Liver (tissue), 3 donors: ENCODE data around the gene VSIG10L.

Source experiments
- JUND ChIP-seq, 2 donors: IDR thresholded peaks; 2 replicates each; pipeline ENCODE4 v1.6.1; 2016; ENCODE audit warnings: antibody characterized with exemption in 2 of 2
- MAX ChIP-seq: IDR thresholded peaks from 2 replicates; pipeline ENCODE4 v1.6.1; 2016; ENCODE audit warnings: antibody characterized with exemption
- REST ChIP-seq: IDR thresholded peaks from 2 replicates; pipeline ENCODE4 v1.6.1; 2016; ENCODE audit warnings: antibody characterized with exemption, mild to moderate bottlenecking
- SP1 ChIP-seq: IDR thresholded peaks from 2 replicates; pipeline ENCODE4 v1.6.1; 2018; ENCODE audit warnings: antibody characterized with exemption, mild to moderate bottlenecking
- YY1 ChIP-seq: IDR thresholded peaks from 2 replicates; pipeline ENCODE4 v1.6.1; 2016; ENCODE audit warnings: antibody characterized with exemption, mild to moderate bottlenecking
- ZBTB33 ChIP-seq: IDR thresholded peaks from 2 replicates; pipeline ENCODE4 v1.6.1; 2016; ENCODE audit warnings: antibody characterized with exemption
- TF ChIP-seq, protein P1 (sequence below): fragments of 150-350 bp; IDR thresholded peaks from 2 replicates; pipeline ENCODE4 v1.5.1; 2017; ENCODE audit warnings: improper control_type of control experiment, low read depth, low read length; ENCODE audit not compliant: missing input control
- donor health status: healthy.
- donor health status: healthy.

GRCh38 chr19:51316688-51317087 lies 25.3 kb downstream of the VSIG10L start:
- TF ChIP-seq, protein P1, sequence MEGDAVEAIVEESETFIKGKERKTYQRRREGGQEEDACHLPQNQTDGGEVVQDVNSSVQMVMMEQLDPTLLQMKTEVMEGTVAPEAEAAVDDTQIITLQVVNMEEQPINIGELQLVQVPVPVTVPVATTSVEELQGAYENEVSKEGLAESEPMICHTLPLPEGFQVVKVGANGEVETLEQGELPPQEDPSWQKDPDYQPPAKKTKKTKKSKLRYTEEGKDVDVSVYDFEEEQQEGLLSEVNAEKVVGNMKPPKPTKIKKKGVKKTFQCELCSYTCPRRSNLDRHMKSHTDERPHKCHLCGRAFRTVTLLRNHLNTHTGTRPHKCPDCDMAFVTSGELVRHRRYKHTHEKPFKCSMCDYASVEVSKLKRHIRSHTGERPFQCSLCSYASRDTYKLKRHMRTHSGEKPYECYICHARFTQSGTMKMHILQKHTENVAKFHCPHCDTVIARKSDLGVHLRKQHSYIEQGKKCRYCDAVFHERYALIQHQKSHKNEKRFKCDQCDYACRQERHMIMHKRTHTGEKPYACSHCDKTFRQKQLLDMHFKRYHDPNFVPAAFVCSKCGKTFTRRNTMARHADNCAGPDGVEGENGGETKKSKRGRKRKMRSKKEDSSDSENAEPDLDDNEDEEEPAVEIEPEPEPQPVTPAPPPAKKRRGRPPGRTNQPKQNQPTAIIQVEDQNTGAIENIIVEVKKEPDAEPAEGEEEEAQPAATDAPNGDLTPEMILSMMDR, result no peak
- TF ChIP-seq YY1, result no peak
- no peak for TF ChIP-seq SP1
- no peak for TF ChIP-seq REST
- TF ChIP-seq ZBTB33, result no peak
- TF ChIP-seq JUND (IDR thresholded peaks at IDR 0.05), result no peak
- TF ChIP-seq MAX, result no peak
